Measurements from ENCODE around the gene MYOM1.

DNA sequence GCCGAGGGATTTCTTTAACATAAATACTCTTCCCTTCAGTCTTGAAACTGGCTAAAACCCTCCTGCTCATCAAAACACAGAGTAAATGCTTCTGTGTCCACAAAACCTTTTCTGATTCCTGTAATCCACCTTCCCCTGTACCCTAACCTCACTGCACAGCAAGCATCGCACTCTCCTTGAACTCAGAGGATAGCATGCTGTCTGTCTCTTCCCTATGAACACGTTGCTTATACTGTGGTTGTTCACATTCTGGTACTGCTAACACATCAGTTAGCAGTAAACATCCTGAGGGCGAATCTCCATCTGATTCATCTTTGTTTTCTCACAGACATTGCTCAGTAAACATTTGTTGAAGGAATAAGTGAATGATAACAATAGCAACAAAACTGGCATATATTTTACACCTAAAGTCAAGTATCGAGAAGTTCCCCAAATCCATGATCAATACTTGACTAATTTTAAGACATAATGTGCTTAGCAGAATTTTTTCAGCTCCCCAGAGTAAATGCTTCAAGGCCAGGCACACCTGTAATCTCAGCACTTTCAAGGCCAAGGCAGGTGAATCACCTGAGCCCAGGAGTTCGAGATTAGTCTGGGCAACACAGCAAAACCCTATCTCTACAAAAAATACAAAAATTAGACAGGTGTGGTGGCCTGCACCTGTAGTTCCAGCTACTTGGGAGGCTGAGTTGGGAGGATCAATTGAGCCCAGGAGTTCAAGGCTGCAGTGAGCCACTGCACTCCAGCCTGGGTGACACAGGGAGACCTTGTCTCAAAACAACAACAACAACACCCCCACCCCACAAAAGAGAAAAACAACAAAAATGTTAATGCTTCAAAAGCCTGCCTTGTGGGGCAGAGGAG is 161.2 kb downstream of the MYOM1 start:
- TF ChIP-seq, protein P1, sequence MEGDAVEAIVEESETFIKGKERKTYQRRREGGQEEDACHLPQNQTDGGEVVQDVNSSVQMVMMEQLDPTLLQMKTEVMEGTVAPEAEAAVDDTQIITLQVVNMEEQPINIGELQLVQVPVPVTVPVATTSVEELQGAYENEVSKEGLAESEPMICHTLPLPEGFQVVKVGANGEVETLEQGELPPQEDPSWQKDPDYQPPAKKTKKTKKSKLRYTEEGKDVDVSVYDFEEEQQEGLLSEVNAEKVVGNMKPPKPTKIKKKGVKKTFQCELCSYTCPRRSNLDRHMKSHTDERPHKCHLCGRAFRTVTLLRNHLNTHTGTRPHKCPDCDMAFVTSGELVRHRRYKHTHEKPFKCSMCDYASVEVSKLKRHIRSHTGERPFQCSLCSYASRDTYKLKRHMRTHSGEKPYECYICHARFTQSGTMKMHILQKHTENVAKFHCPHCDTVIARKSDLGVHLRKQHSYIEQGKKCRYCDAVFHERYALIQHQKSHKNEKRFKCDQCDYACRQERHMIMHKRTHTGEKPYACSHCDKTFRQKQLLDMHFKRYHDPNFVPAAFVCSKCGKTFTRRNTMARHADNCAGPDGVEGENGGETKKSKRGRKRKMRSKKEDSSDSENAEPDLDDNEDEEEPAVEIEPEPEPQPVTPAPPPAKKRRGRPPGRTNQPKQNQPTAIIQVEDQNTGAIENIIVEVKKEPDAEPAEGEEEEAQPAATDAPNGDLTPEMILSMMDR (IDR thresholded peaks at IDR 0.05) = peak in 1 of 3 donors; percentile 49
- TF ChIP-seq POLR2A (IDR thresholded peaks at IDR 0.05) = no peak
